ENCODE measurements around the gene SLC5A6.

SLC5A6 gene

GRCh38 chr2:27171351-27171848 is 40.7 kb downstream of the SLC5A6 start:
- in situ Hi-C loops (cut with MboI; ENCODE audit: low pct_unique_long_range_greater_than_20kb, low sequenced_read_pairs, unreplicated experiment): no loop called here
- no peak for TF ChIP-seq CTCF (IDR thresholded peaks at IDR 0.05; ENCODE audit: extremely low read depth, insufficient read depth, missing control alignments)
- no peak for DNase-seq (ENCODE audit: low spot score)

- no peak for DNase-seq (ENCODE audit: low spot score)
- in situ Hi-C loops (cut with MboI; ENCODE audit: low pct_unique_long_range_greater_than_20kb, low sequenced_read_pairs, unreplicated experiment): no loop called here
- TF ChIP-seq CTCF (IDR thresholded peaks at IDR 0.05; ENCODE audit: extremely low read depth, insufficient read depth, missing control alignments): no peak
Measured at GRCh38 chr2:27170581-27171337, 41.3 kb downstream of the SLC5A6 start.

- no peak for TF ChIP-seq CTCF (IDR thresholded peaks at IDR 0.05; ENCODE audit: extremely low read depth, insufficient read depth, missing control alignments)
- DNase-seq (ENCODE audit: low spot score): peak; percentile 34
- in situ Hi-C loops (cut with MboI; ENCODE audit: low pct_unique_long_range_greater_than_20kb, low sequenced_read_pairs, unreplicated experiment): no loop called here
Measured at GRCh38 chr2:27164960-27165763, 46.9 kb downstream of the SLC5A6 start.

GRCh38 chr2:27162151-27163121 is 49.6 kb downstream of the SLC5A6 start:
- in situ Hi-C loops (cut with MboI; ENCODE audit: low pct_unique_long_range_greater_than_20kb, low sequenced_read_pairs, unreplicated experiment): no loop called here
- no peak for DNase-seq (ENCODE audit: low spot score)
- TF ChIP-seq CTCF (IDR thresholded peaks at IDR 0.05; ENCODE audit: extremely low read depth, insufficient read depth, missing control alignments): no peak

- in situ Hi-C loops (cut with MboI; ENCODE audit: low pct_unique_long_range_greater_than_20kb, low sequenced_read_pairs, unreplicated experiment): no loop called here
- no peak for DNase-seq (ENCODE audit: low spot score)
- TF ChIP-seq CTCF (IDR thresholded peaks at IDR 0.05; ENCODE audit: extremely low read depth, insufficient read depth, missing control alignments): no peak
Measured at GRCh38 chr2:27160191-27160590, 51.9 kb downstream of the SLC5A6 start.

- in situ Hi-C loops (cut with MboI; ENCODE audit: low pct_unique_long_range_greater_than_20kb, low sequenced_read_pairs, unreplicated experiment): no loop called here
- no peak for TF ChIP-seq CTCF (IDR thresholded peaks at IDR 0.05; ENCODE audit: extremely low read depth, insufficient read depth, missing control alignments)
- DNase-seq (ENCODE audit: low spot score): no peak
Measured at GRCh38 chr2:27159271-27159670, 52.8 kb downstream of the SLC5A6 start.

Measured in GM13977 (cell line).